H1 (cell line): ENCODE results near the gene AIFM3. TPM values are rescaled to one million over a fixed set of nuclear protein-coding genes. Genes with fewer than 3 reads are reported as not detected.
A peak's percentile ranks its signal among the peaks of the same experiment; 100 is the strongest.

Experiments
- CTCF ChIA-PET: fragments of 300-600 bp; sonication (Branson Sonifier 250); formaldehyde crosslinking; loops from one replicate; lab custom pipeline; 2021; ENCODE audit not compliant: partially characterized antibody; lab: Charles Lee
- POLR2A ChIA-PET: fragments of 300-600 bp; sonication (Branson Sonifier 250); formaldehyde crosslinking; loops from one replicate; lab custom pipeline; 2021; ENCODE audit warnings: inconsistent platforms; ENCODE audit not compliant: partially characterized antibody; lab: Charles Lee
- DNase-seq, 2 experiments: peaks; one replicate each; pipeline versions ENCODE4 v3.0.0 to v3.0.0-alpha.2; 2010 to 2022; ENCODE audit warnings: low spot score in 2 of 2, low read depth in 1 of 2, mixed read lengths in 1 of 2
- FAIRE-seq: peaks from 2 replicates; lab custom pipeline; 2011; peaks lifted over from hg19 to GRCh38; lab: Jason Lieb, UNC
- H2AFZ ChIP-seq: 2 replicates; pipeline ENCODE4 v1.8.1; 2012; ENCODE audit warnings: low read length, inconsistent platforms
- H2AK5ac ChIP-seq: 2 replicates; pipeline ENCODE4 v1.6.1; 2013; ENCODE audit warnings: low read depth, low read length
- H2BK120ac ChIP-seq: replicated peaks from 2 replicates; pipeline ENCODE3; 2013; ENCODE audit warnings: low read depth, low read length, inconsistent platforms
- H2BK12ac ChIP-seq: 2 replicates; pipeline ENCODE4 v1.6.1; 2013; ENCODE audit warnings: low read depth, low read length
- H2BK15ac ChIP-seq: 2 replicates; pipeline ENCODE4 v1.6.1; 2013; ENCODE audit warnings: low read length
- H2BK20ac ChIP-seq: 2 replicates; pipeline ENCODE4 v1.6.1; 2013; ENCODE audit warnings: low read length
- H2BK5ac ChIP-seq: 2 replicates; pipeline ENCODE4 v1.6.1; 2013; ENCODE audit warnings: low read depth, low read length
- H3K14ac ChIP-seq: 2 replicates; pipeline ENCODE4 v1.6.1; 2013; ENCODE audit warnings: inconsistent platforms; ENCODE audit not compliant: insufficient read length
- H3K18ac ChIP-seq: 2 replicates; pipeline ENCODE4 v1.6.1; 2013; ENCODE audit warnings: low read length; ENCODE audit errors: extremely low read depth
- H3K23ac ChIP-seq: 2 replicates; pipeline ENCODE4 v1.6.1; 2013; ENCODE audit warnings: inconsistent platforms; ENCODE audit not compliant: insufficient read length
- H3K23me2 ChIP-seq: 2 replicates; pipeline ENCODE4 v1.6.1; 2013; ENCODE audit warnings: low read depth, low read length
- H3K27ac ChIP-seq: 2 replicates; pipeline ENCODE4 v1.6.1; 2011; ENCODE audit warnings: low read depth, low read length, inconsistent platforms
- H3K27me3 ChIP-seq, 4 experiments: replicated peaks in 1 of 4; 1 replicate in 1 of 4; 2 replicates in 3 of 4; pipeline versions ENCODE4 v1.6.1 to v1.8.1; 2011 to 2013; ENCODE audit warnings: low read length in 3 of 4, mild to moderate bottlenecking in 3 of 4, inconsistent platforms in 2 of 4, mixed read lengths in 2 of 4, moderate library complexity in 1 of 4; ENCODE audit not compliant: control insufficient read depth in 3 of 4, insufficient read depth in 3 of 4; ENCODE audit errors: extremely low read depth in 1 of 4
- H3K36me3 ChIP-seq, 4 experiments: 2 replicates each; pipeline versions ENCODE4 v1.6.1 to v1.8.1; 2011 to 2013; ENCODE audit warnings: mild to moderate bottlenecking in 4 of 4, low read length in 3 of 4, moderate library complexity in 2 of 4, control low read depth in 1 of 4, inconsistent platforms in 1 of 4; ENCODE audit not compliant: insufficient read depth in 4 of 4, control insufficient read depth in 2 of 4
- H3K4ac ChIP-seq: replicated peaks from 2 replicates; pipeline ENCODE3; 2013; ENCODE audit warnings: low read length, low read depth, mixed read lengths, inconsistent platforms; ENCODE audit not compliant: insufficient read length
- H3K4me1 ChIP-seq, 4 experiments: replicated peaks in 1 of 4; 1 replicate in 1 of 4; 2 replicates in 3 of 4; pipeline versions ENCODE4 v1.6.1 to v1.8.1; 2011 to 2013; ENCODE audit warnings: low read length in 3 of 4, inconsistent platforms in 2 of 4, mixed read lengths in 1 of 4; ENCODE audit not compliant: insufficient read depth in 4 of 4, control insufficient read depth in 3 of 4
- H3K4me2 ChIP-seq, 2 experiments: 2 replicates each; pipeline versions ENCODE4 v1.6.1 to v1.8.1; 2011 to 2013; ENCODE audit warnings: low read depth in 2 of 2, low read length in 2 of 2, control low read depth in 1 of 2, inconsistent platforms in 1 of 2, mild to moderate bottlenecking in 1 of 2; ENCODE audit not compliant: insufficient read depth in 1 of 2
- H3K4me3 ChIP-seq, 4 experiments: fragments of 200-600, 300-600 bp in 1 of 4; sonication (generic), shearing (Covaris generic), sonication (Bioruptor Twin) in 1 of 4; 2 replicates each; pipeline versions ENCODE4 v1.5.1 to v1.8.1; 2011 to 2016; ENCODE audit warnings: low read length in 4 of 4, low read depth in 3 of 4, control low read depth in 2 of 4, inconsistent platforms in 2 of 4, mild to moderate bottlenecking in 2 of 4, mixed read lengths in 1 of 4, moderate library complexity in 1 of 4; ENCODE audit not compliant: insufficient read depth in 2 of 4; ENCODE audit errors: extremely low read depth in 1 of 4
- H3K56ac ChIP-seq: replicated peaks from 2 replicates; pipeline ENCODE3; 2013; ENCODE audit warnings: low read depth, mild to moderate bottlenecking, mixed read lengths, low read length, inconsistent platforms; ENCODE audit not compliant: insufficient read length
- H3K79me1 ChIP-seq: 2 replicates; pipeline ENCODE4 v1.6.1; 2013; ENCODE audit warnings: low read depth, low read length, control low read depth
- H3K79me2 ChIP-seq, 2 experiments: 2 replicates each; pipeline versions ENCODE4 v1.6.1 to v1.8.1; 2012 to 2013; ENCODE audit warnings: low read length in 2 of 2, mild to moderate bottlenecking in 2 of 2, inconsistent platforms in 1 of 2; ENCODE audit not compliant: insufficient read depth in 2 of 2, control insufficient read depth in 1 of 2
- H3K9ac ChIP-seq, 4 experiments: replicated peaks in 1 of 4; 1 replicate in 1 of 4; 2 replicates in 3 of 4; pipeline versions ENCODE4 v1.6.1 to v1.8.1; 2011 to 2013; ENCODE audit warnings: low read depth in 3 of 4, low read length in 3 of 4, control low read depth in 2 of 4, mild to moderate bottlenecking in 2 of 4, moderate library complexity in 2 of 4, inconsistent platforms in 1 of 4; ENCODE audit errors: extremely low read depth in 1 of 4
- H3K9me3 ChIP-seq, 2 experiments: 2 replicates each; pipeline versions ENCODE4 v1.6.1 to v1.8.1; 2012 to 2013; ENCODE audit warnings: mild to moderate bottlenecking in 2 of 2, moderate library complexity in 2 of 2, control low read depth in 1 of 2, inconsistent platforms in 1 of 2, low read depth in 1 of 2, low read length in 1 of 2, mixed read lengths in 1 of 2; ENCODE audit not compliant: insufficient read depth in 2 of 2
- H4K20me1 ChIP-seq, 2 experiments: replicated peaks in 1 of 2; 2 replicates each; pipeline versions ENCODE3 to v1.8.1; 2011 to 2013; ENCODE audit warnings: inconsistent platforms in 2 of 2, low read length in 2 of 2, mild to moderate bottlenecking in 1 of 2; ENCODE audit not compliant: insufficient read depth in 2 of 2, control insufficient read depth in 1 of 2
- H4K5ac ChIP-seq: 2 replicates; pipeline ENCODE4 v1.6.1; 2013; ENCODE audit warnings: low read length, low read depth, mixed read lengths, inconsistent platforms; ENCODE audit not compliant: insufficient read length
- H4K8ac ChIP-seq: 2 replicates; pipeline ENCODE4 v1.8.0; 2013; ENCODE audit warnings: mild to moderate bottlenecking, moderate library complexity, low read length, inconsistent platforms; ENCODE audit not compliant: insufficient read depth; ENCODE audit errors: extremely low read depth
- H4K91ac ChIP-seq: replicated peaks from 2 replicates; pipeline ENCODE3; 2013; ENCODE audit warnings: low read length, mixed read lengths, inconsistent platforms; ENCODE audit not compliant: insufficient read length
- EP300 ChIP-seq, 2 experiments: IDR thresholded peaks; 1 replicate in 1 of 2; 2 replicates in 1 of 2; pipeline ENCODE4 v1.6.1; 2011 to 2012; ENCODE audit warnings: low read depth in 2 of 2, low read length in 2 of 2, mild to moderate bottlenecking in 2 of 2, borderline replicate concordance in 1 of 2, inconsistent platforms in 1 of 2, moderate library complexity in 1 of 2
- GABPA ChIP-seq: IDR thresholded peaks from 2 replicates; pipeline ENCODE4 v1.6.1; 2011; ENCODE audit warnings: mild to moderate bottlenecking, low read length, moderate library complexity, borderline replicate concordance; ENCODE audit not compliant: insufficient read depth
- GTF2F1 ChIP-seq: IDR thresholded peaks from 2 replicates; pipeline ENCODE4 v1.6.1; 2012; ENCODE audit warnings: low read depth, low read length, improper control_type of control experiment, borderline replicate concordance
- SIN3A ChIP-seq, 2 experiments: IDR thresholded peaks in 1 of 2; conservative IDR thresholded peaks in 1 of 2; 2 replicates each; pipeline ENCODE4 v1.6.1; 2011 to 2012; ENCODE audit warnings: low read length in 2 of 2, improper control_type of control experiment in 1 of 2, low read depth in 1 of 2, mild to moderate bottlenecking in 1 of 2
- TEAD4 ChIP-seq: IDR thresholded peaks from 2 replicates; pipeline ENCODE4 v1.6.1; 2012; ENCODE audit warnings: low read depth, low read length, inconsistent platforms, mixed read lengths
- WGBS, 2 experiments: shearing (Covaris generic) in 1 of 2; methylation state at CpG; one replicate each; pipeline versions ENCODE4 v1.1.6 to v1.1.7; 2013 to 2015; ENCODE audit warnings: low lambda C conversion rate in 2 of 2, mixed read lengths in 2 of 2, inconsistent platforms in 1 of 2, low coverage in 1 of 2, missing lambda C conversion rate in 1 of 2; ENCODE audit not compliant: insufficient replicate concordance in 2 of 2, insufficient coverage in 1 of 2, insufficient read length in 1 of 2; ENCODE audit errors: extremely low coverage in 1 of 2, missing lambda C conversion rate in 1 of 2; 5-methylcytosine and 5-hydroxymethylcytosine counted together
- polyA plus RNA-seq, 7 experiments: library from polyadenylated mRNA; depleted of rRNA in 3 of 7; stranded (reverse) in 5 of 7; unstranded in 2 of 7; fragments of >200 nt in 5 of 7; fragments of 200-250 nt in 2 of 7; gene quantifications; 1 replicate in 5 of 7; 2 replicates in 1 of 7; 4 replicates in 1 of 7; pipeline versions ENCODE4 v1.2.1 to v1.2.3, GENCODE V29; 2011 to 2013; ENCODE audit warnings: missing spikeins in 2 of 7, mixed read lengths in 2 of 7
- total RNA-seq: library from RNA; stranded (reverse); fragmentation: NEBNext Ultra II Directional; extraction: Animal tissue kit (Norgen Biotek cat#: 25700); gene quantifications from 2 replicates; pipeline ENCODE4 v1.2.1, GENCODE V29; 2021
- TF ChIP-seq, protein P1 (sequence below), 3 experiments: IDR thresholded peaks; 1 replicate in 2 of 3; 2 replicates in 1 of 3; pipeline versions ENCODE4 v1.5.1 to v1.6.1; 2011; ENCODE audit warnings: low read length in 3 of 3, mild to moderate bottlenecking in 3 of 3, inconsistent platforms in 2 of 3, low read depth in 1 of 3, moderate library complexity in 1 of 3; ENCODE audit not compliant: insufficient read depth in 1 of 3; ENCODE audit errors: control extremely low read depth in 1 of 3

AIFM3 gene
- total and polyA plus RNA-seq, 2 of the 8 experiments (the other 6 are each of a cell fraction or from before 2014, with no cell fraction given) = 0.86 to 1.4 TPM

DNA sequence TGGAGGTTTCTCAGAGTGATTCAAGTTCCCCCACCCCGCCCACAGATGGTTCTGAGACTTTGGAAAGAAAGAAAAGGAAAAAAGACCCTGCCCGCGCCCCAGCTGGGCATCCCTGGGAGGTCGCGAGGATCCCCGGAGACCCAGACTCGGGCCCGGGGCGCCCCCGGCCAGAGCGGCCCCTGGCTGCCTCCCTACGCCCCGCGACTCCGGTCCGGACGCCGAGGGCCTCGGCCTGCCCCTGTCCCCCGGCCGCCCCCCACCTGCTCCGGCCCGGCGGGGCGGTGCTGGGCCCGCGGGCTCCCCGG is 2.3 kb upstream of the AIFM3 start:
- no peak overlapping the region for H3K14ac ChIP-seq
- peaks cover 2% of the 10 kb centered on the region; the same call in 1 of the 2 replicates for H3K23me2 ChIP-seq
- peak overlapping the region; percentile 62 to 65 for H3K4me2 ChIP-seq
- H2AFZ ChIP-seq = no peak overlapping the region
- no peaks in the 10 kb centered on the region for H3K9me3 ChIP-seq
- no peak overlapping the region for H3K9ac ChIP-seq
- no peak overlapping the region for H2BK20ac ChIP-seq
- peaks cover 0 to 18% (median 12%) of the 10 kb centered on the region in 4 experiments; a peak in 6 of 7 replicates for H3K4me1 ChIP-seq
- H3K23ac ChIP-seq = no peak overlapping the region
- H4K20me1 ChIP-seq = peaks cover 6 to 11% of the 10 kb centered on the region in 2 experiments
- no peak overlapping the region for H2AK5ac ChIP-seq
- no peak overlapping the region for H2BK120ac ChIP-seq
- no peaks in the 10 kb centered on the region for H3K36me3 ChIP-seq
- CTCF ChIA-PET = interaction anchor here (0.9 to 1.8 kb wide), 4 partner anchors 79 to 95 kb away, joined by 3 to 4 read pairs (median 3); no protein-coding TSS in a partner anchor
- H2BK12ac ChIP-seq = no peak overlapping the region
- H2BK15ac ChIP-seq = no peak overlapping the region
- TF ChIP-seq TEAD4 (no peak), EP300 (IDR thresholded peaks at IDR 0.05; ENCODE audit: borderline replicate concordance in 1 of 2, low read depth in 2 of 2, low read length in 2 of 2) (no peak), SIN3A (conservative IDR thresholded peaks at IDR 0.05 in 1 of 2, IDR thresholded peaks at IDR 0.05 in 1 of 2; ENCODE audit: low read depth in 1 of 2, low read length in 2 of 2) (no peak), GABPA (no peak), GTF2F1 (no peak)
- TF ChIP-seq, protein P1, sequence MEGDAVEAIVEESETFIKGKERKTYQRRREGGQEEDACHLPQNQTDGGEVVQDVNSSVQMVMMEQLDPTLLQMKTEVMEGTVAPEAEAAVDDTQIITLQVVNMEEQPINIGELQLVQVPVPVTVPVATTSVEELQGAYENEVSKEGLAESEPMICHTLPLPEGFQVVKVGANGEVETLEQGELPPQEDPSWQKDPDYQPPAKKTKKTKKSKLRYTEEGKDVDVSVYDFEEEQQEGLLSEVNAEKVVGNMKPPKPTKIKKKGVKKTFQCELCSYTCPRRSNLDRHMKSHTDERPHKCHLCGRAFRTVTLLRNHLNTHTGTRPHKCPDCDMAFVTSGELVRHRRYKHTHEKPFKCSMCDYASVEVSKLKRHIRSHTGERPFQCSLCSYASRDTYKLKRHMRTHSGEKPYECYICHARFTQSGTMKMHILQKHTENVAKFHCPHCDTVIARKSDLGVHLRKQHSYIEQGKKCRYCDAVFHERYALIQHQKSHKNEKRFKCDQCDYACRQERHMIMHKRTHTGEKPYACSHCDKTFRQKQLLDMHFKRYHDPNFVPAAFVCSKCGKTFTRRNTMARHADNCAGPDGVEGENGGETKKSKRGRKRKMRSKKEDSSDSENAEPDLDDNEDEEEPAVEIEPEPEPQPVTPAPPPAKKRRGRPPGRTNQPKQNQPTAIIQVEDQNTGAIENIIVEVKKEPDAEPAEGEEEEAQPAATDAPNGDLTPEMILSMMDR (IDR thresholded peaks at IDR 0.05; ENCODE audit: control extremely low read depth in 1 of 3, insufficient read depth in 1 of 3, low read depth in 1 of 3, low read length in 3 of 3) = no peak
- no peaks in the 10 kb centered on the region for H3K79me1 ChIP-seq
- peak overlapping the region; percentile 26 to 62 (median 42) for H3K4me3 ChIP-seq
- no peak overlapping the region for H3K27ac ChIP-seq
- WGBS, 2 experiments = 3% methylated on average over 7 of the region's 28 CpGs; no CpG with 5 or more reads in 1 of the 2 experiments
- no peaks in the 10 kb centered on the region for H3K79me2 ChIP-seq
- DNase-seq = no peak
- H4K91ac ChIP-seq = no peak overlapping the region
- no peak overlapping the region for H4K5ac ChIP-seq
- FAIRE-seq = no peak
- no peak overlapping the region; the same call in 1 of the 2 replicates for H4K8ac ChIP-seq
- H2BK5ac ChIP-seq = no peak overlapping the region
- H3K18ac ChIP-seq = no peak overlapping the region
- POLR2A ChIA-PET = interaction anchor here (2.3 kb wide), 1 partner anchor 17 kb away, joined by 7 read pairs; the partner anchor contains the start of gene LZTR1
- H3K4ac ChIP-seq = no peak overlapping the region
- peaks cover 34 to 65% (median 59%) of the 10 kb centered on the region in 4 experiments for H3K27me3 ChIP-seq
- no peak overlapping the region for H3K56ac ChIP-seq
